KOPT-K1 (cell line): ENCODE data around the gene STIL.
A peak's percentile ranks its signal among the peaks of the same experiment; 100 is the strongest.
"Not testable (repeated sequence)": the region's sequence is repeated elsewhere in the genome, so short reads cannot be mapped to it uniquely, and the experiment has no call there.

Experiments
- H3K27ac ChIP-seq: fragments of 200-600 bp; sonication (generic); 2 replicates; pipeline ENCODE4 v1.5.1; 2016; ENCODE audit warnings: antibody characterized with exemption, mild to moderate bottlenecking, low read depth, low read length; ENCODE audit not compliant: poor library complexity, severe bottlenecking
- H3K36me3 ChIP-seq: fragments of 200-600 bp; sonication (generic); 2 replicates; pipeline ENCODE4 v1.5.1; 2017; ENCODE audit warnings: antibody characterized with exemption, mild to moderate bottlenecking, low read length, moderate library complexity; ENCODE audit not compliant: insufficient read depth
- H3K9me3 ChIP-seq: fragments of 200-600 bp; sonication (generic); 2 replicates; pipeline ENCODE4 v1.5.1; 2017; ENCODE audit warnings: antibody characterized with exemption, low read length, mild to moderate bottlenecking; ENCODE audit not compliant: insufficient read depth, poor library complexity, severe bottlenecking

STIL gene

GRCh38 chr1:47313915-47314664 lies at the start of gene STIL:
TSS of gene STIL (minus strand) at chr1:47314147. CDS start at chr1:47310319, 3,828 bp downstream.
- Histone ChIP-seq H3K36me3 (peaks cover 35% of the 10 kb centered on the region), H3K27ac (peak within 1 kb of the TSS; percentile 91), H3K9me3 (no peaks in the 10 kb centered on the region)

DNA sequence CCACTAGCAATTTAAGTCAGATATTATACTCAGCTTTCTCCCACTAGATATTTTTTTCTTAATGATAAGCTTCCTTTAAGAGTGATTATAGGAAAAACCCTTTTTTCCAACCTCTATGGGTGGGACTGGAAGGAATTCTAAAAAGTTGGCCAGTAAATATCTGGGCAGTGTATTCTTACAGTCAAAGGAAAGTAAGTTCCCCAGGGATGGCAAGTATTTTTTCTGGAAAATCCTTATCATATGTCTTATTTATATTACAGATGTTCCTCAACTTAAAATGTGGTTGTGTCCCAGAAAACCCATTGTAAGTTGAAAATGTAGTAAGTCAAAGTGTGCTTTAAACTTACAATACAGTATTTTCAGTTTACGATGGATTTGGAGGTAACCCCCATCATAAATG lies 48.9 kb upstream of the STIL start:
- peaks cover 4% of the 10 kb centered on the region; the same call in 1 of the 2 replicates for H3K36me3 ChIP-seq
- H3K9me3 ChIP-seq, result no peaks in the 10 kb centered on the region
- no peak overlapping the region for H3K27ac ChIP-seq

- peaks cover 10% of the 10 kb centered on the region; the same call in 1 of the 2 replicates for H3K36me3 ChIP-seq
- no peak overlapping the region for H3K27ac ChIP-seq
- no peaks in the 10 kb centered on the region for H3K9me3 ChIP-seq
These were observed 47.4 kb upstream of the STIL start for GRCh38 chr1:47361380-47361779.

DNA sequence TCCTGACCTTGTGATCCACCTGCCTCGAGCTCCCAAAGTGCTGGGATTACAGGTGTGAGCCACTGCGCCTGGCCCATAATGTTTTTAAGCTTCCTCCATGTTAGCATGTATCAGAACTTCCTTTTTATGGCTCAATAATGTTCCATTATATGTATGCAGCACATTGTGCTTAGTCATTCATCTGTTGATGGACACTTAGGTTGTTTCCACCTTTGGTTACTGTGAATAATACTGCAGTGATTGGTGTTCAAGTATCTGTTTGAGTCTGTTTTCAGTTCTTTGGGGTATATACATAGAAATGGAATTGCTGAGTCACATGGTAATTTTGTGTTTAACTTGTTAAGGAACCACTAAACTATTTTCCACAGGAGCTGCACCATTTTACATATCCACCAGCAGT lies 37.4 kb upstream of the STIL start:
- no peaks in the 10 kb centered on the region for H3K9me3 ChIP-seq
- H3K36me3 ChIP-seq, result peaks cover 19% of the 10 kb centered on the region
- no peak overlapping the region for H3K27ac ChIP-seq

GRCh38 chr1:47348246-47348645 lies 34.3 kb upstream of the STIL start:
- no peaks in the 10 kb centered on the region for H3K9me3 ChIP-seq
- H3K27ac ChIP-seq, result no peak overlapping the region
- peaks cover 28% of the 10 kb centered on the region for H3K36me3 ChIP-seq

- no peak overlapping the region for H3K27ac ChIP-seq
- no peaks in the 10 kb centered on the region for H3K9me3 ChIP-seq
- H3K36me3 ChIP-seq, result peaks cover 28% of the 10 kb centered on the region
These were observed 33.8 kb upstream of the STIL start for GRCh38 chr1:47347735-47348134.

- H3K9me3 ChIP-seq, H3K27ac ChIP-seq: not testable (repeated sequence)
- peaks cover 28% of the 10 kb centered on the region for H3K36me3 ChIP-seq
These were observed 33.0 kb upstream of the STIL start for GRCh38 chr1:47346979-47347378.

- no peak overlapping the region for H3K27ac ChIP-seq
- H3K36me3 ChIP-seq, result peaks cover 17% of the 10 kb centered on the region
- H3K9me3 ChIP-seq, result no peaks in the 10 kb centered on the region
These were observed 26.3 kb upstream of the STIL start for GRCh38 chr1:47340227-47340626.

- Histone ChIP-seq H3K27ac (no peak overlapping the region), H3K9me3 (no peaks in the 10 kb centered on the region), H3K36me3 (peaks cover 10% of the 10 kb centered on the region)
These were observed 24.5 kb upstream of the STIL start for GRCh38 chr1:47338249-47339077.

DNA sequence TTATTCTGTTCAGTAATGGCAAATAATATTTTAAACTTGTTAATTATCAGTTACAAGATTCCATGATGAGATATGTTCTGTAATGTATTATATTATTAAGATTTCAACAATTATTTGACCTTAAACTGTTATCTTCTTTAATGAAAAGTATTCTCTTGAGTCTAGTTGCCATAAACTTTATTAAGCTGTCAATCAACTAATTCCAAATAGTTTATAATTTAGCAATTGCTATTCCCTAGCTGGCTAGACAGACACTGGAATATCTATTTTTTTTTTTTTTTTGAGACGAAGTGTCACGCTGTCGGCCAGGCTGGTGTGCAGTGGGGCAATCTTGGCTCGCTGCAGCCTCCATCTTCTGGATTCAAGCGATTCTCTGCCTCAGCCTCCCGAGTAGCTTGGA lies 23.4 kb upstream of the STIL start:
- no peaks in the 10 kb centered on the region for H3K9me3 ChIP-seq
- H3K36me3 ChIP-seq, result peaks cover 9% of the 10 kb centered on the region; the same call in 1 of the 2 replicates
- no peak overlapping the region for H3K27ac ChIP-seq

- Histone ChIP-seq H3K9me3 (no peaks in the 10 kb centered on the region), H3K27ac (peak overlapping the region; percentile 88), H3K36me3 (peaks cover 5% of the 10 kb centered on the region; the same call in 1 of the 2 replicates)
These were observed 21.0 kb upstream of the STIL start for GRCh38 chr1:47334765-47335435.

DNA sequence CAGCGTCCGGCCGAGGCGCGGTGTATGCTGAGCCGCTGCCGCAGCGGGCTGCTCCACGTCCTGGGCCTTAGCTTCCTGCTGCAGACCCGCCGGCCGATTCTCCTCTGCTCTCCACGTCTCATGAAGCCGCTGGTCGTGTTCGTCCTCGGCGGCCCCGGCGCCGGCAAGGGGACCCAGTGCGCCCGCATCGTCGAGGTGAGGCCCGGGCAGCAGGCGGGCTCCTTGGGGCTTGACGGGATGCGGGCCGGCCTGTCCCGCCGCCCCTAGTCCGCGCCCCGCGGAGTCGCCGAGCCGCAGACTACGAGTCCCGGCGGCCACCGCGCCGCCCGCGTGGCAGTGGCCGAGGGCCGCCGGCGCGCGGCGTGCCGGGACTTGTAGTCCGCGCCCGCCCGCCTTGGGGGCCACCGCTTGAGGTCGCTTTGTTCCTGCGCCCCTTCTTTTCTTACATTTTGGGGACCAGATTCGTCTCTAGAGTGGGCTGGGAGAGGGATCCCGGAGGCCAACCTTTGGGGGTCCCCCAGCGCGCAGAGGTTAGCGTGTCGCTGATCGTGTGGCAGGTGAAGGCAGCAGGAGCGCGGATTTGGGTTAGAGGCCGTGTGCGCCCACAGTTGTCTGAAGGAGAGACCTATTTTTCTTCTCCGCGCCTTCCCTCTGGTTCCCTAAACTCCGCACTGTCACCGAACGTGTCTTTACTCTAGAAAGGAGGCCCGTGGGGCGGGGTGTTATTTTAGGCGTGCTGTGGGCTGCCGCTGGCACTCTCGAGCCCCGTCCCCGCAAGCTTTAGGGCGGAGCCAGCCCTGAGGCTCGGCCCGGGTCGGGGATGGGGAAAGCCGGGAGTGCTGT lies 20.2 kb upstream of the STIL start:
- H3K27ac ChIP-seq, result peak overlapping the region; percentile 88
- H3K9me3 ChIP-seq, result no peaks in the 10 kb centered on the region
- H3K36me3 ChIP-seq, result peaks cover 3% of the 10 kb centered on the region; the same call in 1 of the 2 replicates

DNA sequence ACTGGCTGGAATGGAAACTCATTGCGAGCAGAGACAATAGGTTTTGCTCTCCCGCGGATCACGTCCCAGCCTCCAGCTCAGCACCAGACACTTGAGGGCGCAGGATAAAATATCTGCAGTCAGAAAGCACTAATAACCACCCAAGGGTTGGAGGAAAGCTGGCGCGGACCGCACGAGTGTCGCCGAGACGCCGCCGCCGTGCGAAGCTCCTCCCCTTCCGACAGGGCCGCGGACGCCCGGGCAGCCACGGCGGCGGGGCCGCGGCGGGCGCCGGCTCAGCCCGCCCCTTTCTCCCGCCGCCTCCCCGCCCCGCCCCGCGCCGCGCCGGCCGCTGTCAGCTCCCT lies 19.6 kb upstream of the STIL start, which contains the start of gene CMPK1:
Gene CMPK1, plus strand, starts transcription at position 213 of the 344 bp plus-strand sequence. CDS start 156 bp downstream, outside the sequence.
- peak within 1 kb of the TSS; percentile 88 for H3K27ac ChIP-seq
- no peaks in the 10 kb centered on the region for H3K9me3 ChIP-seq
- H3K36me3 ChIP-seq, result no peaks in the 10 kb centered on the region

DNA sequence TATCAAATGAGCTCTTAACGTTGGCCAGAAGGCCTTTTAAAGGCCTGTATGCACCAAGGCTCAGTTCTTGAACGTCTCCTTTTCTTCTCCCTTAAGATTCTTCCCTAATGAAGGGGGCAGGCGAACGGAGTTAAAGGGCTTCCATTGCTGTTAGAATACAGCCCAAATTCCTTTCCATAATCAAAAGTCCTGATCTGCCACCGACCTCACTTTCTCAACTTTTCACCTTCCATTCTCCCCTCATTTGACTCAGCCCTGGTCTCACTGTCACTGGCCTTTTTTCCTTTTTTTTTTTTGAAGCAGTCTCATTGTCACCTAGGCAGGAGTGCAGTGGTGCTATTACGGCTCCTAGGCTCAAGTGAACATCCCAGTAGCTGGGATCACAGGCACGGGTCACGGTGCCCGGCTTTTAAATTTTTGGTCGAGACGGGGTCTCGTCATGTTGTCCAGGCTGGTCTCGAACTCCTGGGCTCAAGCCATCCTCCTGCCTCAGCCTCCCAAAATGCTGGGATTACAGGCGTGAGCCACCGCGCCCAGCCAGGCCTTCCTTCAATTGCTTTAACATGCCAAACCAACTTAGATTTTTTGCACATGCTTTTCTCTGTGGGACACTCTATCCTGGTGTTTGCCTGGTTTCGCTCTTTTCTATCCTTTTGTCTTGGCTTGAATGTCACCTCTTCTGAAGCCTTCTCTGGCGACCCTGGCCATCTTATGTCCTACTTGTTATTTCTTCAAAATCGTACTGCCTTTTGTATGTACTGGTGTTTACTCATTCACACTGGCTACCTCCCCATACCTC lies 19.0 kb upstream of the STIL start:
- H3K9me3 ChIP-seq, result no peaks in the 10 kb centered on the region
- no peaks in the 10 kb centered on the region for H3K36me3 ChIP-seq
- peak overlapping the region; percentile 88 for H3K27ac ChIP-seq
